Mesenchymal stem cell (in vitro differentiated cells and primary cell): ENCODE results near the gene PRKG1.
A peak's percentile ranks its signal among the peaks of the same experiment; 100 is the strongest.

Experiments
- DNase-seq: peaks from one replicate; pipeline ENCODE4 v3.0.0-alpha.2; 2013
- H2AFZ ChIP-seq: one replicate; pipeline ENCODE4 v1.6.1; 2013; ENCODE audit warnings: low read depth, mild to moderate bottlenecking, control low read depth, inconsistent platforms, low read length, moderate library complexity
- H2AK5ac ChIP-seq: 2 replicates; pipeline ENCODE4 v1.6.1; 2013; ENCODE audit warnings: low read length, moderate library complexity, mild to moderate bottlenecking, inconsistent platforms; ENCODE audit not compliant: severe bottlenecking
- H2BK120ac ChIP-seq: one replicate; pipeline ENCODE4 v1.6.1; 2013; ENCODE audit warnings: low read depth, mild to moderate bottlenecking, inconsistent platforms, low read length, moderate library complexity
- H2BK12ac ChIP-seq, 2 experiments: one replicate each; pipeline ENCODE4 v1.6.1; 2013; ENCODE audit warnings: inconsistent platforms in 2 of 2, low read length in 2 of 2, mild to moderate bottlenecking in 2 of 2, moderate library complexity in 2 of 2, control low read depth in 1 of 2
- H2BK15ac ChIP-seq: one replicate; pipeline ENCODE4 v1.6.1; 2013; ENCODE audit warnings: mild to moderate bottlenecking, low read depth, inconsistent platforms; ENCODE audit not compliant: poor library complexity, severe bottlenecking
- H2BK5ac ChIP-seq: 2 replicates; pipeline ENCODE4 v1.6.1; 2013; ENCODE audit warnings: low read depth, mild to moderate bottlenecking, low read length, control low read depth, inconsistent platforms; ENCODE audit not compliant: poor library complexity, severe bottlenecking
- H3K14ac ChIP-seq, 2 experiments: one replicate each; pipeline ENCODE4 v1.6.1; 2013; ENCODE audit warnings: inconsistent platforms in 2 of 2, low read length in 2 of 2, control low read depth in 1 of 2, mild to moderate bottlenecking in 1 of 2, moderate library complexity in 1 of 2
- H3K18ac ChIP-seq, 2 experiments: one replicate each; pipeline ENCODE4 v1.6.1; 2013; ENCODE audit warnings: inconsistent platforms in 2 of 2, low read length in 2 of 2, control low read depth in 1 of 2, low read depth in 1 of 2, mild to moderate bottlenecking in 1 of 2
- H3K23ac ChIP-seq, 2 experiments: one replicate each; pipeline ENCODE4 v1.6.1; 2013; ENCODE audit warnings: inconsistent platforms in 2 of 2, low read length in 2 of 2, mild to moderate bottlenecking in 2 of 2, moderate library complexity in 2 of 2, control low read depth in 1 of 2
- H3K27ac ChIP-seq: 2 replicates; pipeline ENCODE4 v1.5.1; 2013; ENCODE audit warnings: mild to moderate bottlenecking, moderate library complexity, low read length, control low read depth, inconsistent platforms; ENCODE audit not compliant: poor library complexity, severe bottlenecking
- H3K27me3 ChIP-seq, 2 experiments: 2 replicates each; pipeline versions ENCODE4 v1.6.1 to v1.7.0; 2013; ENCODE audit warnings: low read length in 2 of 2, mild to moderate bottlenecking in 2 of 2, moderate library complexity in 2 of 2, control low read depth in 1 of 2, inconsistent platforms in 1 of 2; ENCODE audit not compliant: control insufficient read depth in 1 of 2, insufficient read depth in 1 of 2
- H3K36me3 ChIP-seq, 2 experiments: 2 replicates each; pipeline versions ENCODE4 v1.6.1 to v1.7.0; 2013; ENCODE audit warnings: low read length in 2 of 2, control low read depth in 1 of 2, inconsistent platforms in 1 of 2, low read depth in 1 of 2, mild to moderate bottlenecking in 1 of 2; ENCODE audit not compliant: insufficient read depth in 2 of 2, control insufficient read depth in 1 of 2
- H3K4ac ChIP-seq, 2 experiments: one replicate each; pipeline ENCODE4 v1.6.1; 2013; ENCODE audit warnings: inconsistent platforms in 2 of 2, low read length in 2 of 2, mild to moderate bottlenecking in 2 of 2, moderate library complexity in 2 of 2, control low read depth in 1 of 2, low read depth in 1 of 2
- H3K4me1 ChIP-seq: 2 replicates; pipeline ENCODE4 v1.6.1; 2013; ENCODE audit warnings: low read depth, low read length, control low read depth; ENCODE audit not compliant: control insufficient read depth, insufficient read depth
- H3K4me2 ChIP-seq: 2 replicates; pipeline ENCODE4 v1.6.1; 2013; ENCODE audit warnings: low read length, mild to moderate bottlenecking, inconsistent platforms; ENCODE audit not compliant: poor library complexity, severe bottlenecking
- H3K4me3 ChIP-seq, 2 experiments: 2 replicates each; pipeline versions ENCODE4 v1.5.1 to v1.7.0; 2013; ENCODE audit warnings: low read length in 2 of 2, mild to moderate bottlenecking in 2 of 2, control low read depth in 1 of 2, low read depth in 1 of 2; ENCODE audit not compliant: insufficient read depth in 1 of 2
- H3K79me1 ChIP-seq: replicated peaks from 2 replicates; pipeline ENCODE4 v1.6.1; 2013; ENCODE audit warnings: mild to moderate bottlenecking, control low read depth, low read length, inconsistent platforms; ENCODE audit not compliant: poor library complexity, severe bottlenecking
- H3K9ac ChIP-seq: 2 replicates; pipeline ENCODE4 v1.7.0; 2013; ENCODE audit warnings: mild to moderate bottlenecking, low read length, moderate library complexity
- H3K9me3 ChIP-seq: 2 replicates; pipeline ENCODE4 v1.7.0; 2013; ENCODE audit warnings: mild to moderate bottlenecking, low read length; ENCODE audit not compliant: control insufficient read depth
- H4K8ac ChIP-seq: one replicate; pipeline ENCODE4 v1.6.1; 2013; ENCODE audit warnings: inconsistent platforms, mild to moderate bottlenecking, low read length, moderate library complexity
- H4K91ac ChIP-seq: one replicate; pipeline ENCODE4 v1.6.1; 2013; ENCODE audit warnings: mild to moderate bottlenecking, low read length, inconsistent platforms
- WGBS: methylation state at CpG from one replicate; pipeline ENCODE4 v1.1.7; 2013; ENCODE audit warnings: mixed read lengths; 5-methylcytosine and 5-hydroxymethylcytosine counted together

The PRKG1 gene

DNA sequence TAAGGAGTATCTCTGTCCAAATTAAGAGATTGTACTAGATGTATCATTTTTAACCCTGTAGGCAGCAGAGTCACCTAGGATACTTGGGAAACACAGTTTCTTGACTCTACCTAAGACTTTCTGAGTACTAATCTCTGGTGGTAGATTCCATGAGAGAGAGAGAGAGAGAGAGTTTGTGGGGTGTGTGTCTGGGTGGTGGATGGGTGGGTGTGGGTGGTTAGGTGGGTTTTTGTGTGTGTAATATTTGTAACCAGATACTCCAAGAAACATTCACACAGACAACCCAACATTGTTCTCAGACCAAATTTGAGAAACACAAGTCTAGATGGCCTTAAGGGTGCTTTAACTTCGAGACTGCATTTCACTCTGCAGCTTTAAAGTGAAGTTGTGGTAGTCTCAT is 215.2 kb downstream of the PRKG1 start:
- no peak overlapping the region for H3K27ac ChIP-seq
- H2BK120ac ChIP-seq, result no peak overlapping the region
- H3K4me2 ChIP-seq, result no peak overlapping the region
- no peaks in the 10 kb centered on the region for H3K36me3 ChIP-seq
- H3K4ac ChIP-seq, result no peak overlapping the region
- no peak overlapping the region for H3K18ac ChIP-seq
- no peak overlapping the region for H2BK5ac ChIP-seq
- no peak overlapping the region for H3K14ac ChIP-seq
- H3K9ac ChIP-seq, result no peak overlapping the region
- H3K23ac ChIP-seq, result no peak overlapping the region
- H4K91ac ChIP-seq, result no peak overlapping the region
- H2AFZ ChIP-seq, result no peak overlapping the region
- H3K9me3 ChIP-seq, result no peaks in the 10 kb centered on the region
- DNase-seq, result no peak
- 90% methylated on average over 1 of the region's 1 CpG for WGBS
- H3K4me3 ChIP-seq, result no peak overlapping the region
- no peak overlapping the region for H2AK5ac ChIP-seq
- no peaks in the 10 kb centered on the region for H3K27me3 ChIP-seq
- no peaks in the 10 kb centered on the region for H3K4me1 ChIP-seq
- no peak overlapping the region for H4K8ac ChIP-seq
- no peak overlapping the region for H2BK12ac ChIP-seq
- no peaks in the 10 kb centered on the region for H3K79me1 ChIP-seq
- H2BK15ac ChIP-seq, result no peak overlapping the region

DNA sequence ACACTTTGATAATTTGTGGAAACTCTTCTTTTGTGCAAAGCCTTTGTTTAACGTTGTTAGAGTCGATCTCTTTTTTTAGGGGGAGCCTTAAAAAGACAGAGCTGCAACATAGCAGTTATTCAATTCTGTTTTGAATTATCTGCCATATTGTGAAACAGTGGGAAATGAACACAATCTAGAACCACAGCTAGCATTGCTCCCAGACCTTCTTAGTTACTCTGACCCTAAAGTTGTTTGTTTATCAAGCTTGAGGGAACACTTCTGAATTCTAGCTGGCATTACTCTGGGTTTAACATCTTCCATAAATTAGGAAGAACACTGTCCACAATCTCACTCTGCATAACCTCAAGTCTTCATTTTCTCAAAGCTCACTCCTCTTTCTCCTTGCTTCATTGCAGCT is 217.7 kb downstream of the PRKG1 start:
- no peak overlapping the region for H3K4me3 ChIP-seq
- H3K9ac ChIP-seq, result no peak overlapping the region
- no peaks in the 10 kb centered on the region for H3K9me3 ChIP-seq
- H2BK120ac ChIP-seq, result no peak overlapping the region
- H3K4me1 ChIP-seq, result no peaks in the 10 kb centered on the region
- no peak overlapping the region for H3K27ac ChIP-seq
- no peak overlapping the region for H2BK12ac ChIP-seq
- no peak overlapping the region for H3K23ac ChIP-seq
- H3K36me3 ChIP-seq, result no peaks in the 10 kb centered on the region
- no peak overlapping the region for H3K4me2 ChIP-seq
- no peaks in the 10 kb centered on the region for H3K27me3 ChIP-seq
- H2BK5ac ChIP-seq, result no peak overlapping the region
- H2AK5ac ChIP-seq, result no peak overlapping the region
- no peak overlapping the region for H3K14ac ChIP-seq
- no peak for DNase-seq
- no peak overlapping the region for H4K8ac ChIP-seq
- H2AFZ ChIP-seq, result no peak overlapping the region
- no peaks in the 10 kb centered on the region for H3K79me1 ChIP-seq
- no CpG with 5 or more reads among the region's 2 CpGs for WGBS
- H3K4ac ChIP-seq, result no peak overlapping the region
- H3K18ac ChIP-seq, result no peak overlapping the region
- H4K91ac ChIP-seq, result no peak overlapping the region
- H2BK15ac ChIP-seq, result no peak overlapping the region

DNA sequence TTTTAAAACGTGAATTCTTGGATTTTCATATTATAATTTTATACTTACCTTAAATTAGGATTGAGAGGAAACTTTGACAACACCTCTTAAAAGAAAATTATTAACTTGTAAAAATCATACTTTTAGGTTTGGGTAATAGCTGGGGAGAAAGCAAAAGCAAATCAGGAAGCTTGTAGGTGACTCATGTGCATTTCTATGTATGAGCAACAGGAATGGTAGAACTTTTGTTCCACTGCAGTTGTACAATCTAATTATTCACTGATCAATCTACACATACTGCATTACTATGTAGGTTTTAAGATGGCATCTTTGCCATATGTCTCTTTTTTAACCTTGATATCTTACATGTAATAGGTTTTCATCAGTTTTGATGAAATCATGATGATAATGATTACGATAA is 223.2 kb downstream of the PRKG1 start:
- H3K4me2 ChIP-seq, result no peak overlapping the region
- H3K14ac ChIP-seq, result no peak overlapping the region
- no peak overlapping the region for H2BK120ac ChIP-seq
- H2BK15ac ChIP-seq, result no peak overlapping the region
- peak; percentile 38 for DNase-seq
- H3K23ac ChIP-seq, result no peak overlapping the region
- H2AK5ac ChIP-seq, result no peak overlapping the region
- H3K27me3 ChIP-seq, result no peaks in the 10 kb centered on the region
- no peaks in the 10 kb centered on the region for H3K36me3 ChIP-seq
- peaks cover 1% of the 10 kb centered on the region for H3K4me1 ChIP-seq
- H3K18ac ChIP-seq, result no peak overlapping the region
- no peaks in the 10 kb centered on the region for H3K9me3 ChIP-seq
- no peak overlapping the region for H2AFZ ChIP-seq
- peak overlapping the region; percentile 51 for H3K9ac ChIP-seq
- no peak overlapping the region for H3K4ac ChIP-seq
- H4K8ac ChIP-seq, result no peak overlapping the region
- no peak overlapping the region for H2BK12ac ChIP-seq
- no CpG with 5 or more reads among the region's 2 CpGs for WGBS
- H4K91ac ChIP-seq, result no peak overlapping the region
- no peak overlapping the region for H2BK5ac ChIP-seq
- H3K4me3 ChIP-seq, result peak overlapping the region in 1 of 2 experiments; percentile 36
- H3K27ac ChIP-seq, result no peak overlapping the region
- H3K79me1 ChIP-seq, result no peaks in the 10 kb centered on the region

DNA sequence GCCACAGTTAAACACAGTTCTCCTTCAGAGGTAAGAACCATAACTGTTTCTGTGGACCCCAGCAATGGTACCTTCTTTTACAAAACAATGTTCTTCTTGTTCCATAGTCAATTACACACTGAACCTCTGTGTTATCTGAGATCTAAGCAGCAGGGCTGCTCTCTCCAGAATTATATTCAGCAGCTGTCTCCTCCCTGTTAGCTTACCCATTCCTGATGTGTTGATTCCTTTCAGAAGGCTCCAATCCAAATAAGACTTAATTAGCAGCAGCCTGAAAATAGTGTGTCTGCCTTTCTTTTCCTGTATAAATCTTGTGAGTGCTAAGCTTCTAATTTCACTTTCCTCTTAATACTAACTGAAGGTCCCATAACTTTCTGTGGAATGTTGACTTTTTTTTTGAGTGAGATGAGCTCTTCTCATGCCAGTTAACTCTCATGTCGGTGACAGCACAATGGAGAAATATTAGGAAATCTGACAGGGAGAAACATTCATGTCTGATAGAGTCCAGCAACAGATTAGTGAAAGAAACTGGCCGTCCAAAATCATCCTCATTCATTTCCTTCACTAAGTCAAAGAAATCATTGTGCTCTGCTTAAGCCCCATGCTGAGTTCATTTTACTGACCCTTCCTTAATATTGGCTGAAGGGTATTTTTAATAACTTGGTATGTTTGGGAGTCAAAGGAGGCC is 226.5 kb downstream of the PRKG1 start:
- no peak overlapping the region for H3K4me2 ChIP-seq
- H2BK12ac ChIP-seq, result no peak overlapping the region
- no peak overlapping the region for H2BK5ac ChIP-seq
- peak overlapping the region in 1 of 2 experiments; percentile 25 for H3K4me3 ChIP-seq
- peaks cover 1% of the 10 kb centered on the region for H3K4me1 ChIP-seq
- H2AFZ ChIP-seq, result no peak overlapping the region
- H3K23ac ChIP-seq, result no peak overlapping the region
- H3K9ac ChIP-seq, result peak overlapping the region; percentile 21
- H3K14ac ChIP-seq, result no peak overlapping the region
- no peak overlapping the region for H2BK15ac ChIP-seq
- no peak overlapping the region for H2BK120ac ChIP-seq
- H3K79me1 ChIP-seq, result no peaks in the 10 kb centered on the region
- no peak overlapping the region for H3K18ac ChIP-seq
- no peaks in the 10 kb centered on the region for H3K36me3 ChIP-seq
- no peak for DNase-seq
- H4K91ac ChIP-seq, result no peak overlapping the region
- H2AK5ac ChIP-seq, result no peak overlapping the region
- no peaks in the 10 kb centered on the region for H3K27me3 ChIP-seq
- no peak overlapping the region for H3K27ac ChIP-seq
- H4K8ac ChIP-seq, result no peak overlapping the region
- WGBS, result 71% methylated on average over 1 of the region's 2 CpGs
- no peak overlapping the region for H3K4ac ChIP-seq
- no peaks in the 10 kb centered on the region for H3K9me3 ChIP-seq
